Choroid plexus epithelial cell (primary cell): ENCODE data around the gene SLC7A1.
"Not testable (repeated sequence)": the region's sequence is repeated elsewhere in the genome, so short reads cannot be mapped to it uniquely, and the experiment has no call there.

Experiments
- DNase-seq: peaks from one replicate; pipeline ENCODE4 v3.0.0-alpha.2; 2010; ENCODE audit warnings: low read depth
- H3K4me3 ChIP-seq: 2 replicates; pipeline ENCODE4 v1.5.1; 2011; ENCODE audit warnings: low read depth, mild to moderate bottlenecking, control low read depth, low read length, moderate library complexity
- TF ChIP-seq, protein P1 (sequence below): conservative IDR thresholded peaks from 2 replicates; pipeline ENCODE4 v1.5.1; 2011; ENCODE audit warnings: low read depth, mild to moderate bottlenecking, control low read depth, inconsistent platforms, low read length, moderate library complexity

SLC7A1 gene

DNA sequence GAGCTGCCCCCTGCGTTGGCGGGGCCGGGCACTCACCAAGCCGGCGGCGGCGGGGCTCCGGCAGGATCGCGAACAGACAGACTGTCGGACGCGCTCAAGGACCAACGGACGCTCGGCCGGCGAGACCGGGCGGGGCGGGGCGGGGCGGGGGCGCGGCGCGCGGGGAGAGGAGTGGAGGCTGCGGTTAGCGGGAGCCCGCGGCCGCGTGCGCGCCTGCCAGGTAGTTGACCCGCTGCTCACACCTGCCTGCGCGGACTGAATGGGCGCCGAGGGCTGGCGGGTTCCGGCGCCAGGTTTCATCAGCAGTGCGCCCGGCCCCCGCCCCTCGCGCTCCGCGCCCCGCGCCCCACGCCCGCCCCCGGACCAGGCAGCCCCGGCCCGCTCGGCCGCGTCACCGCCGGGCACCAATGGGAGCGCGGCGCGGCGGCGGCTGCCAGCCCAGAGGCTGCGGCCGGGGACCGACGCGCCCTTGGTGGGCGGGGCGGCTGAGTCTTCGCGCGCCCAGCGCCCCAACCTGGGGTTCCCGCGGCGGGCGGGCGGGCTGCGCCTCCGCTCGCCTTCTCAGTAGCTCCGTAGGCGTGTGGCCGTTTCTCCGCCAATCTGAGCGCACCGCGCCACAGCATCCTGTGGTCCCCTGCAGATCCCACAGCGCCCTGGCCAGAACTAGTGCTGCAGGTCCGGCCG is at the start of gene SLC7A1:
Gene SLC7A1 (minus strand): TSS at position 309 of the 684 bp plus-strand sequence. CDS start 59,500 bp downstream, outside the sequence.
- peak; percentile 83 for DNase-seq
- H3K4me3 ChIP-seq = peak within 1 kb of the TSS; percentile 81
- TF ChIP-seq, protein P1, sequence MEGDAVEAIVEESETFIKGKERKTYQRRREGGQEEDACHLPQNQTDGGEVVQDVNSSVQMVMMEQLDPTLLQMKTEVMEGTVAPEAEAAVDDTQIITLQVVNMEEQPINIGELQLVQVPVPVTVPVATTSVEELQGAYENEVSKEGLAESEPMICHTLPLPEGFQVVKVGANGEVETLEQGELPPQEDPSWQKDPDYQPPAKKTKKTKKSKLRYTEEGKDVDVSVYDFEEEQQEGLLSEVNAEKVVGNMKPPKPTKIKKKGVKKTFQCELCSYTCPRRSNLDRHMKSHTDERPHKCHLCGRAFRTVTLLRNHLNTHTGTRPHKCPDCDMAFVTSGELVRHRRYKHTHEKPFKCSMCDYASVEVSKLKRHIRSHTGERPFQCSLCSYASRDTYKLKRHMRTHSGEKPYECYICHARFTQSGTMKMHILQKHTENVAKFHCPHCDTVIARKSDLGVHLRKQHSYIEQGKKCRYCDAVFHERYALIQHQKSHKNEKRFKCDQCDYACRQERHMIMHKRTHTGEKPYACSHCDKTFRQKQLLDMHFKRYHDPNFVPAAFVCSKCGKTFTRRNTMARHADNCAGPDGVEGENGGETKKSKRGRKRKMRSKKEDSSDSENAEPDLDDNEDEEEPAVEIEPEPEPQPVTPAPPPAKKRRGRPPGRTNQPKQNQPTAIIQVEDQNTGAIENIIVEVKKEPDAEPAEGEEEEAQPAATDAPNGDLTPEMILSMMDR = no peak

GRCh38 chr13:29640665-29641064 is 45.2 kb upstream of the SLC7A1 start:
- no peak for DNase-seq
- TF ChIP-seq, protein P1 = no peak

GRCh38 chr13:29636831-29637230 is 41.3 kb upstream of the SLC7A1 start:
- not testable (repeated sequence) for H3K4me3 ChIP-seq, DNase-seq

More at GRCh38 chr13:29640665-29641064, 45.2 kb upstream of the SLC7A1 start:
- no peak overlapping the region for H3K4me3 ChIP-seq

DNA sequence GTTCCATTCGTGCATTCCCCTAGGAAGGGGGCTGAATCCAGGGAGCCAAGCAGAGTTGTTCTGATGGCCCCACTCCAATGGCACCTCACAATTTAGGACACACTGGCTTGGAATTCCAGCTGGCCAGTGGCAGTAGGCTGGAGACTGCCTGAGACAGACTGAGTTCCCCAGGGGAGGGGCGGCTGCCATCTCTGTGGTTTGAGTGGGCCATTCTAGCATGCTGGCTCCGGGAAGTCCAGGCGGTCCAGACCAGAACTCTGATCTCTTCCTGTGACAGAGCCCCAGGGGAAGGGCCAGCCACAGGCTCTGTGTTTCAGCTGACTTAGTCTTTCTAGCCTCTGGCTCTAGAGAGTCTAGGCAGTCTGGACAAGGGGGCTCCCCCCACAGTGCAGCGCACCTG is 29.5 kb upstream of the SLC7A1 start:
- no peak for DNase-seq
- TF ChIP-seq, protein P1 = no peak
- H3K4me3 ChIP-seq = no peak overlapping the region

GRCh38 chr13:29621841-29622240 is 26.4 kb upstream of the SLC7A1 start:
- H3K4me3 ChIP-seq = no peak overlapping the region
- DNase-seq = no peak
- TF ChIP-seq, protein P1 = no peak

- TF ChIP-seq, protein P1 = no peak
- DNase-seq = peak; percentile 29
- H3K4me3 ChIP-seq = no peak overlapping the region
Observed at GRCh38 chr13:29621051-29621800, 25.7 kb upstream of the SLC7A1 start.

GRCh38 chr13:29619995-29620394 is 24.5 kb upstream of the SLC7A1 start:
- TF ChIP-seq, protein P1 = no peak

More at GRCh38 chr13:29619995-29620394, 24.5 kb upstream of the SLC7A1 start:
- no peak overlapping the region for H3K4me3 ChIP-seq
- peak; percentile 34 for DNase-seq
